ENCODE results near the gene MEF2C. TPM values are rescaled to one million over a fixed set of nuclear protein-coding genes. Genes with fewer than 3 reads are reported as not detected.

MEF2C gene
- total and polyA plus RNA-seq, 4 donors = 2.8 to 15.9 (median 10.1) TPM

GRCh38 chr5:88878976-88879375 lies 4.0 kb downstream of the MEF2C start:
- no peak for DNase-seq (ENCODE audit: low spot score)
- H3K27ac ChIP-seq (ENCODE audit: low read depth in 1 of 2, low read length in 2 of 2) = no peak overlapping the region
- peaks cover 0 to 6% (median 0%) of the 10 kb centered on the region in 4 donors for H3K27me3 ChIP-seq (ENCODE audit: control insufficient read depth in 4 of 4, insufficient read depth in 4 of 4, low read length in 3 of 4)
- peaks cover 0 to 14% (median 7%) of the 10 kb centered on the region in 4 donors for H3K4me1 ChIP-seq (ENCODE audit: control insufficient read depth in 4 of 4, insufficient read depth in 4 of 4, low read length in 3 of 4)
- 81% methylated on average over 1 of the region's 1 CpG for WGBS
- no peaks in the 10 kb centered on the region for H3K9me3 ChIP-seq (ENCODE audit: control insufficient read depth in 4 of 4, low read length in 3 of 4)
- H3K4me3 ChIP-seq (ENCODE audit: low read depth in 1 of 3, low read length in 3 of 3) = no peak overlapping the region
- TF ChIP-seq SP1 (IDR thresholded peaks at IDR 0.05) (no peak), EGR1 (IDR thresholded peaks at IDR 0.05; ENCODE audit: low read depth in 2 of 2) (no peak), YY1 (IDR thresholded peaks at IDR 0.05) (no peak), GABPA (IDR thresholded peaks at IDR 0.05 in 1 of 2, conservative IDR thresholded peaks at IDR 0.05 in 1 of 2) (no peak)
- H3K36me3 ChIP-seq (ENCODE audit: control insufficient read depth in 4 of 4, insufficient read depth in 3 of 4, low read depth in 1 of 4, low read length in 3 of 4) = no peaks in the 10 kb centered on the region
- no peak overlapping the region for H3K9ac ChIP-seq (ENCODE audit: low read depth in 1 of 2, low read length in 2 of 2)

GRCh38 chr5:88877826-88878225 lies 5.2 kb downstream of the MEF2C start:
- Histone ChIP-seq H3K27me3 (ENCODE audit: control insufficient read depth in 4 of 4, insufficient read depth in 4 of 4, low read length in 3 of 4) (peaks cover 0 to 4% (median 0%) of the 10 kb centered on the region in 4 donors), H3K4me1 (ENCODE audit: control insufficient read depth in 4 of 4, insufficient read depth in 4 of 4, low read length in 3 of 4) (peaks cover 0 to 3% (median under 1%) of the 10 kb centered on the region in 4 donors), H3K36me3 (ENCODE audit: control insufficient read depth in 4 of 4, insufficient read depth in 3 of 4, low read depth in 1 of 4, low read length in 3 of 4) (no peaks in the 10 kb centered on the region), H3K9me3 (ENCODE audit: control insufficient read depth in 4 of 4, low read length in 3 of 4) (no peaks in the 10 kb centered on the region), H3K9ac (ENCODE audit: low read depth in 1 of 2, low read length in 2 of 2) (no peak overlapping the region), H3K27ac (ENCODE audit: low read depth in 1 of 2, low read length in 2 of 2) (no peak overlapping the region), H3K4me3 (ENCODE audit: low read depth in 1 of 3, low read length in 3 of 3) (no peak overlapping the region)
- no peak for DNase-seq (ENCODE audit: low spot score)
- TF ChIP-seq, protein P1, sequence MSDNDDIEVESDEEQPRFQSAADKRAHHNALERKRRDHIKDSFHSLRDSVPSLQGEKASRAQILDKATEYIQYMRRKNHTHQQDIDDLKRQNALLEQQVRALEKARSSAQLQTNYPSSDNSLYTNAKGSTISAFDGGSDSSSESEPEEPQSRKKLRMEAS (IDR thresholded peaks at IDR 0.05) = no peak
- no peak for TF ChIP-seq EGR1 (IDR thresholded peaks at IDR 0.05; ENCODE audit: low read depth in 2 of 2)
- no peak for TF ChIP-seq HNF4A (conservative IDR thresholded peaks at IDR 0.05)
- TF ChIP-seq, protein P2, sequence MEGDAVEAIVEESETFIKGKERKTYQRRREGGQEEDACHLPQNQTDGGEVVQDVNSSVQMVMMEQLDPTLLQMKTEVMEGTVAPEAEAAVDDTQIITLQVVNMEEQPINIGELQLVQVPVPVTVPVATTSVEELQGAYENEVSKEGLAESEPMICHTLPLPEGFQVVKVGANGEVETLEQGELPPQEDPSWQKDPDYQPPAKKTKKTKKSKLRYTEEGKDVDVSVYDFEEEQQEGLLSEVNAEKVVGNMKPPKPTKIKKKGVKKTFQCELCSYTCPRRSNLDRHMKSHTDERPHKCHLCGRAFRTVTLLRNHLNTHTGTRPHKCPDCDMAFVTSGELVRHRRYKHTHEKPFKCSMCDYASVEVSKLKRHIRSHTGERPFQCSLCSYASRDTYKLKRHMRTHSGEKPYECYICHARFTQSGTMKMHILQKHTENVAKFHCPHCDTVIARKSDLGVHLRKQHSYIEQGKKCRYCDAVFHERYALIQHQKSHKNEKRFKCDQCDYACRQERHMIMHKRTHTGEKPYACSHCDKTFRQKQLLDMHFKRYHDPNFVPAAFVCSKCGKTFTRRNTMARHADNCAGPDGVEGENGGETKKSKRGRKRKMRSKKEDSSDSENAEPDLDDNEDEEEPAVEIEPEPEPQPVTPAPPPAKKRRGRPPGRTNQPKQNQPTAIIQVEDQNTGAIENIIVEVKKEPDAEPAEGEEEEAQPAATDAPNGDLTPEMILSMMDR (IDR thresholded peaks at IDR 0.05; ENCODE audit: low read depth, low read length, missing input control) = no peak
- no peak for TF ChIP-seq GABPA (IDR thresholded peaks at IDR 0.05 in 1 of 2, conservative IDR thresholded peaks at IDR 0.05 in 1 of 2)
- TF ChIP-seq, protein P3, sequence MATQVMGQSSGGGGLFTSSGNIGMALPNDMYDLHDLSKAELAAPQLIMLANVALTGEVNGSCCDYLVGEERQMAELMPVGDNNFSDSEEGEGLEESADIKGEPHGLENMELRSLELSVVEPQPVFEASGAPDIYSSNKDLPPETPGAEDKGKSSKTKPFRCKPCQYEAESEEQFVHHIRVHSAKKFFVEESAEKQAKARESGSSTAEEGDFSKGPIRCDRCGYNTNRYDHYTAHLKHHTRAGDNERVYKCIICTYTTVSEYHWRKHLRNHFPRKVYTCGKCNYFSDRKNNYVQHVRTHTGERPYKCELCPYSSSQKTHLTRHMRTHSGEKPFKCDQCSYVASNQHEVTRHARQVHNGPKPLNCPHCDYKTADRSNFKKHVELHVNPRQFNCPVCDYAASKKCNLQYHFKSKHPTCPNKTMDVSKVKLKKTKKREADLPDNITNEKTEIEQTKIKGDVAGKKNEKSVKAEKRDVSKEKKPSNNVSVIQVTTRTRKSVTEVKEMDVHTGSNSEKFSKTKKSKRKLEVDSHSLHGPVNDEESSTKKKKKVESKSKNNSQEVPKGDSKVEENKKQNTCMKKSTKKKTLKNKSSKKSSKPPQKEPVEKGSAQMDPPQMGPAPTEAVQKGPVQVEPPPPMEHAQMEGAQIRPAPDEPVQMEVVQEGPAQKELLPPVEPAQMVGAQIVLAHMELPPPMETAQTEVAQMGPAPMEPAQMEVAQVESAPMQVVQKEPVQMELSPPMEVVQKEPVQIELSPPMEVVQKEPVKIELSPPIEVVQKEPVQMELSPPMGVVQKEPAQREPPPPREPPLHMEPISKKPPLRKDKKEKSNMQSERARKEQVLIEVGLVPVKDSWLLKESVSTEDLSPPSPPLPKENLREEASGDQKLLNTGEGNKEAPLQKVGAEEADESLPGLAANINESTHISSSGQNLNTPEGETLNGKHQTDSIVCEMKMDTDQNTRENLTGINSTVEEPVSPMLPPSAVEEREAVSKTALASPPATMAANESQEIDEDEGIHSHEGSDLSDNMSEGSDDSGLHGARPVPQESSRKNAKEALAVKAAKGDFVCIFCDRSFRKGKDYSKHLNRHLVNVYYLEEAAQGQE (IDR thresholded peaks at IDR 0.05) = no peak
- no peak for TF ChIP-seq TAF1 (conservative IDR thresholded peaks at IDR 0.05)
- no peak for TF ChIP-seq FOXA1 (IDR thresholded peaks at IDR 0.05)
- no peak for TF ChIP-seq RAD21 (IDR thresholded peaks at IDR 0.05)
- no peak for TF ChIP-seq YY1 (IDR thresholded peaks at IDR 0.05)
- TF ChIP-seq RXRA (IDR thresholded peaks at IDR 0.05) = no peak
- TF ChIP-seq, protein P4, sequence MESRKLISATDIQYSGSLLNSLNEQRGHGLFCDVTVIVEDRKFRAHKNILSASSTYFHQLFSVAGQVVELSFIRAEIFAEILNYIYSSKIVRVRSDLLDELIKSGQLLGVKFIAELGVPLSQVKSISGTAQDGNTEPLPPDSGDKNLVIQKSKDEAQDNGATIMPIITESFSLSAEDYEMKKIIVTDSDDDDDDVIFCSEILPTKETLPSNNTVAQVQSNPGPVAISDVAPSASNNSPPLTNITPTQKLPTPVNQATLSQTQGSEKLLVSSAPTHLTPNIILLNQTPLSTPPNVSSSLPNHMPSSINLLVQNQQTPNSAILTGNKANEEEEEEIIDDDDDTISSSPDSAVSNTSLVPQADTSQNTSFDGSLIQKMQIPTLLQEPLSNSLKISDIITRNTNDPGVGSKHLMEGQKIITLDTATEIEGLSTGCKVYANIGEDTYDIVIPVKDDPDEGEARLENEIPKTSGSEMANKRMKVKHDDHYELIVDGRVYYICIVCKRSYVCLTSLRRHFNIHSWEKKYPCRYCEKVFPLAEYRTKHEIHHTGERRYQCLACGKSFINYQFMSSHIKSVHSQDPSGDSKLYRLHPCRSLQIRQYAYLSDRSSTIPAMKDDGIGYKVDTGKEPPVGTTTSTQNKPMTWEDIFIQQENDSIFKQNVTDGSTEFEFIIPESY (IDR thresholded peaks at IDR 0.05) = no peak
- no peak for TF ChIP-seq NR2F2 (IDR thresholded peaks at IDR 0.05)
- no peak for TF ChIP-seq JUND (IDR thresholded peaks at IDR 0.05)
- TF ChIP-seq SP1 (IDR thresholded peaks at IDR 0.05) = no peak
- no peak for TF ChIP-seq FOXA2 (IDR thresholded peaks at IDR 0.05)
- TF ChIP-seq, protein P5, sequence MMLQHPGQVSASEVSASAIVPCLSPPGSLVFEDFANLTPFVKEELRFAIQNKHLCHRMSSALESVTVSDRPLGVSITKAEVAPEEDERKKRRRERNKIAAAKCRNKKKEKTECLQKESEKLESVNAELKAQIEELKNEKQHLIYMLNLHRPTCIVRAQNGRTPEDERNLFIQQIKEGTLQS (IDR thresholded peaks at IDR 0.05) = no peak
- no peak for TF ChIP-seq HNF4G (IDR thresholded peaks at IDR 0.05)
- WGBS = 50% methylated on average over 2 of the region's 2 CpGs
